K562 (cell line): Measurements from ENCODE around the gene EEF1AKMT4. TPM values are rescaled to one million over a fixed set of nuclear protein-coding genes. Genes with fewer than 3 reads are reported as not detected.

Experiments used
- BMI1 ChIP-seq: fragments of 150-350 bp; IDR thresholded peaks from 2 replicates; pipeline ENCODE4 v1.6.1; 2014; ENCODE audit warnings: low read length
- CREM ChIP-seq: IDR thresholded peaks from 2 replicates; pipeline ENCODE4 v1.6.1; 2014; ENCODE audit warnings: antibody characterized with exemption, low read depth
- FOS ChIP-seq: IDR thresholded peaks from 3 replicates; pipeline ENCODE4 v1.6.1; 2011; ENCODE audit not compliant: insufficient read length; ENCODE audit errors: extremely low read depth
- FOXP1 ChIP-seq: sonication (generic); formaldehyde crosslinking; IDR thresholded peaks from 2 replicates; pipeline ENCODE4 v1.8.0; 2022; ENCODE audit warnings: mild to moderate bottlenecking, missing genetic modification reagents
- GTF2F1 ChIP-seq: IDR thresholded peaks from 2 replicates; pipeline ENCODE4 v1.6.1; 2011; ENCODE audit warnings: low read depth, low read length, improper control_type of control experiment
- LARP7 ChIP-seq: fragments of 450-650 bp; IDR thresholded peaks from 2 replicates; pipeline ENCODE4 v1.6.1; 2016
- MXI1 ChIP-seq: IDR thresholded peaks from 2 replicates; pipeline ENCODE4 v1.6.1; 2011; ENCODE audit warnings: low read depth, mild to moderate bottlenecking, improper control_type of control experiment, low read length
- MYC ChIP-seq, 2 experiments: fragments of 250-450 bp in 1 of 2; sonication (Bioruptor Pico) in 1 of 2; IDR thresholded peaks; 2 replicates each; pipeline versions ENCODE4 v1.5.1 to v1.6.1; 2012 to 2021; ENCODE audit warnings: low read depth in 2 of 2, borderline replicate concordance in 1 of 2, improper control_type of control experiment in 1 of 2, low read length in 1 of 2, mild to moderate bottlenecking in 1 of 2, moderate library complexity in 1 of 2
- NFE2L1 ChIP-seq: fragments of 450-650 bp; IDR thresholded peaks from 2 replicates; pipeline ENCODE4 v1.6.1; 2016; ENCODE audit warnings: missing genetic modification characterization, low read depth, mild to moderate bottlenecking, missing compliant biosample characterization, moderate library complexity, borderline replicate concordance
- NFIC ChIP-seq: fragments of 450-650 bp; IDR thresholded peaks from 2 replicates; pipeline ENCODE4 v1.6.1; 2017; ENCODE audit warnings: mild to moderate bottlenecking, inconsistent platforms
- SOX6 ChIP-seq: fragments of 450-650 bp; IDR thresholded peaks from 2 replicates; pipeline ENCODE4 v1.6.1; 2014; ENCODE audit warnings: mild to moderate bottlenecking
- ZFPM2 ChIP-seq: fragments of 250-450 bp; sonication (Bioruptor Pico); IDR thresholded peaks from 2 replicates; pipeline ENCODE4 v1.5.1; 2022; ENCODE audit warnings: mild to moderate bottlenecking
- ZNF133 ChIP-seq: fragments of 250-450 bp; sonication (Bioruptor Pico); IDR thresholded peaks from 2 replicates; pipeline ENCODE4 v1.4.0; 2020; ENCODE audit warnings: mild to moderate bottlenecking
- ZNF212 ChIP-seq: fragments of 450-650 bp; formaldehyde crosslinking; IDR thresholded peaks from 2 replicates; pipeline ENCODE4 v1.4.0; 2020; ENCODE audit warnings: mild to moderate bottlenecking
- ZNF282 ChIP-seq: sonication (generic); formaldehyde crosslinking; IDR thresholded peaks from 2 replicates; pipeline ENCODE4 v1.8.1; 2023; ENCODE audit warnings: missing genetic modification reagents
- ZNF561 ChIP-seq: fragments of 450-650 bp; formaldehyde crosslinking; conservative IDR thresholded peaks from 2 replicates; pipeline ENCODE4 v1.4.0; 2020; ENCODE audit warnings: mild to moderate bottlenecking, moderate library complexity
- ZNF584 ChIP-seq: fragments of 200-800 bp; sonication (Bioruptor generic); IDR thresholded peaks from 2 replicates; pipeline ENCODE4 v1.6.1; 2016; ENCODE audit warnings: low read depth, mild to moderate bottlenecking, missing genetic modification characterization, missing compliant biosample characterization
- ZNF764 ChIP-seq: fragments of 250-450 bp; sonication (Bioruptor Pico); IDR thresholded peaks from 2 replicates; pipeline ENCODE4 v1.4.0; 2020; ENCODE audit warnings: low read depth, mild to moderate bottlenecking, moderate library complexity
- polyA plus RNA-seq, 8 experiments: library from polyadenylated mRNA; depleted of rRNA in 4 of 8; stranded (reverse) in 5 of 8; unstranded in 3 of 8; fragments of >200 nt; fragmentation: Nextera tagmentation in 2 of 8; fragmentation: Illumina TruSeq in 1 of 8; extraction: Ambion mirVana in 2 of 8; extraction: Trizol in 1 of 8; gene quantifications; 2 replicates each; pipeline versions ENCODE4 v1.2.1 to v1.2.3, GENCODE V29; 2011 to 2014; ENCODE audit warnings: inconsistent platforms in 1 of 8, missing spikeins in 1 of 8
- total RNA-seq, 7 experiments: library from RNA; depleted of rRNA in 6 of 7; stranded (reverse); fragments of >200 nt in 6 of 7; fragmentation: Illumina TruSeq in 2 of 7; extraction: Trizol in 2 of 7; gene quantifications; 2 replicates each; pipeline versions ENCODE4 v1.2.1 to v1.2.3, GENCODE V29; 2011 to 2021; ENCODE audit warnings: low replicate concordance in 1 of 7
- TF ChIP-seq, protein P1 (sequence below): sonication (generic); formaldehyde crosslinking; IDR thresholded peaks from 2 replicates; pipeline ENCODE4 v1.8.0; 2022; ENCODE audit warnings: mild to moderate bottlenecking, missing genetic modification reagents
- TF ChIP-seq, protein P2 (sequence below): fragments of 200-800 bp; sonication (Bioruptor generic); IDR thresholded peaks from 2 replicates; pipeline ENCODE4 v1.6.1; 2017; ENCODE audit warnings: missing genetic modification characterization, missing compliant biosample characterization
- TF ChIP-seq, protein P3 (sequence below): fragments of 450-650 bp; formaldehyde crosslinking; IDR thresholded peaks from 2 replicates; pipeline ENCODE4 v1.4.0; 2020; ENCODE audit warnings: mild to moderate bottlenecking, moderate library complexity
- TF ChIP-seq, protein P4 (sequence below): fragments of 450-650 bp; IDR thresholded peaks from 2 replicates; pipeline ENCODE4 v1.6.1; 2016; ENCODE audit warnings: low read depth, mild to moderate bottlenecking, moderate library complexity
- TF ChIP-seq, protein P5 (sequence below): fragments of 250-450 bp; sonication (Bioruptor Pico); IDR thresholded peaks from 2 replicates; pipeline ENCODE4 v1.8.0; 2021; ENCODE audit warnings: borderline replicate concordance, mild to moderate bottlenecking, moderate library complexity; ENCODE audit not compliant: poor library complexity, severe bottlenecking

The EEF1AKMT4 gene
- total and polyA plus RNA-seq, 9 of the 15 experiments (the other 6 are each of a cell fraction or from before 2014, with no cell fraction given): 10.3 to 49.4 (median 18.9) TPM

DNA sequence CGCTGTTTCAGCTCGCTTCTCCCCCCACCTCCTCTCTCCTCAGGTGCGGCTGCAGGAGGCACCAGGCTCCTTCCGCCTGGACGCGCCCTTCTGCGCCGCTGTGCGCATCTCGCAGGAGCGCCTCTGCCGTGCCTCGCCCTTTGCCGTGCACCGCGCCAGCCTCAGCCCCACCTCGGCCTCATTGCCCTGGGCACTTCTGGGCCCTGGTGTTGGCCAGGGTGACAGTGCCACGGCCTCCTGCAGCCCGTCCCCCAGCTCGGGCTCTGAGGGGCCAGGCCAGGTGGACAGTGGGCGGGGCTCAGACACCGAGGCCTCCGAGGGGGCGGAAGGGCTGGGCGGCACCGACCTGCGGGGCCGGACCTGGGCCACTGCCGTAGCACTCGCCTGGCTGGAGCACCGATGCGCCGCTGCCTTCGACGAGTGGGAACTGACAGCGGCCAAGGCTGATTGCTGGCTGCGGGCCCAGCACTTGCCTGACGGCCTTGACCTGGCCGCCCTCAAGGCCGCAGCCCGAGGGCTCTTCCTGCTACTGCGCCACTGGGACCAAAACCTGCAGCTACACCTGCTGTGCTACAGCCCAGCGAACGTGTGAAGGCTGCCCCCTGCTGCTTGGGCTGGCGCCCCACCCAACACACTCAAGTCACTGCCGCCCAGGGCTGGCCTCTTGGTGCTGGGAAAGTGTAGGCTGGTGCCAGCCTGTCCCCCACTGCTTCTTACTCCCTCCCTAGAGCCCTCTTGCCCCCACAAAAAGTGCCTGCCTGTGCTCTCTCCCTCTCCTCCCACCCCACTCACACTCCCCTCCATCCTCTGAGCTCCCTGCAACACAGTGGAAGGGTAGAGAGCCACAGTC lies 7.8 kb upstream of the EEF1AKMT4 start (continued):
- TF ChIP-seq MXI1 (no peak), FOS (no peak), ZNF561 (CRISPR knock-in tag) (no peak), CREM (peak; percentile 43; the same call in 1 of the 2 replicates), ZNF764 (CRISPR knock-in tag) (no peak), ZNF133 (CRISPR knock-in tag) (no peak), NFE2L1 (tag) (no peak), ZNF212 (CRISPR knock-in tag) (no peak), LARP7 (no peak), ZFPM2 (CRISPR knock-in tag) (no peak), BMI1 (no peak), ZNF282 (CRISPR knock-in tag) (no peak), FOXP1 (CRISPR knock-in tag) (no peak), MYC (IDR thresholded peaks at IDR 0.05; ENCODE audit: low read depth, low read length) (no peak), MYC (CRISPR knock-in tag; IDR thresholded peaks at IDR 0.05; ENCODE audit: borderline replicate concordance, low read depth) (no peak), NFIC (peak; percentile 82), ZNF584 (CRISPR knock-in tag) (no peak), SOX6 (no peak), GTF2F1 (no peak)
- TF ChIP-seq, protein P1, sequence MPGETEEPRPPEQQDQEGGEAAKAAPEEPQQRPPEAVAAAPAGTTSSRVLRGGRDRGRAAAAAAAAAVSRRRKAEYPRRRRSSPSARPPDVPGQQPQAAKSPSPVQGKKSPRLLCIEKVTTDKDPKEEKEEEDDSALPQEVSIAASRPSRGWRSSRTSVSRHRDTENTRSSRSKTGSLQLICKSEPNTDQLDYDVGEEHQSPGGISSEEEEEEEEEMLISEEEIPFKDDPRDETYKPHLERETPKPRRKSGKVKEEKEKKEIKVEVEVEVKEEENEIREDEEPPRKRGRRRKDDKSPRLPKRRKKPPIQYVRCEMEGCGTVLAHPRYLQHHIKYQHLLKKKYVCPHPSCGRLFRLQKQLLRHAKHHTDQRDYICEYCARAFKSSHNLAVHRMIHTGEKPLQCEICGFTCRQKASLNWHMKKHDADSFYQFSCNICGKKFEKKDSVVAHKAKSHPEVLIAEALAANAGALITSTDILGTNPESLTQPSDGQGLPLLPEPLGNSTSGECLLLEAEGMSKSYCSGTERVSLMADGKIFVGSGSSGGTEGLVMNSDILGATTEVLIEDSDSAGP (CRISPR knock-in tag): no peak
- TF ChIP-seq, protein P2, sequence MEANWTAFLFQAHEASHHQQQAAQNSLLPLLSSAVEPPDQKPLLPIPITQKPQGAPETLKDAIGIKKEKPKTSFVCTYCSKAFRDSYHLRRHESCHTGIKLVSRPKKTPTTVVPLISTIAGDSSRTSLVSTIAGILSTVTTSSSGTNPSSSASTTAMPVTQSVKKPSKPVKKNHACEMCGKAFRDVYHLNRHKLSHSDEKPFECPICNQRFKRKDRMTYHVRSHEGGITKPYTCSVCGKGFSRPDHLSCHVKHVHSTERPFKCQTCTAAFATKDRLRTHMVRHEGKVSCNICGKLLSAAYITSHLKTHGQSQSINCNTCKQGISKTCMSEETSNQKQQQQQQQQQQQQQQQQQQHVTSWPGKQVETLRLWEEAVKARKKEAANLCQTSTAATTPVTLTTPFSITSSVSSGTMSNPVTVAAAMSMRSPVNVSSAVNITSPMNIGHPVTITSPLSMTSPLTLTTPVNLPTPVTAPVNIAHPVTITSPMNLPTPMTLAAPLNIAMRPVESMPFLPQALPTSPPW (CRISPR knock-in tag): no peak
- TF ChIP-seq, protein P3, sequence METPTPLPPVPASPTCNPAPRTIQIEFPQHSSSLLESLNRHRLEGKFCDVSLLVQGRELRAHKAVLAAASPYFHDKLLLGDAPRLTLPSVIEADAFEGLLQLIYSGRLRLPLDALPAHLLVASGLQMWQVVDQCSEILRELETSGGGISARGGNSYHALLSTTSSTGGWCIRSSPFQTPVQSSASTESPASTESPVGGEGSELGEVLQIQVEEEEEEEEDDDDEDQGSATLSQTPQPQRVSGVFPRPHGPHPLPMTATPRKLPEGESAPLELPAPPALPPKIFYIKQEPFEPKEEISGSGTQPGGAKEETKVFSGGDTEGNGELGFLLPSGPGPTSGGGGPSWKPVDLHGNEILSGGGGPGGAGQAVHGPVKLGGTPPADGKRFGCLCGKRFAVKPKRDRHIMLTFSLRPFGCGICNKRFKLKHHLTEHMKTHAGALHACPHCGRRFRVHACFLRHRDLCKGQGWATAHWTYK (CRISPR knock-in tag): no peak
- TF ChIP-seq, protein P4, sequence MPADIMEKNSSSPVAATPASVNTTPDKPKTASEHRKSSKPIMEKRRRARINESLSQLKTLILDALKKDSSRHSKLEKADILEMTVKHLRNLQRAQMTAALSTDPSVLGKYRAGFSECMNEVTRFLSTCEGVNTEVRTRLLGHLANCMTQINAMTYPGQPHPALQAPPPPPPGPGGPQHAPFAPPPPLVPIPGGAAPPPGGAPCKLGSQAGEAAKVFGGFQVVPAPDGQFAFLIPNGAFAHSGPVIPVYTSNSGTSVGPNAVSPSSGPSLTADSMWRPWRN: no peak
- TF ChIP-seq, protein P5, sequence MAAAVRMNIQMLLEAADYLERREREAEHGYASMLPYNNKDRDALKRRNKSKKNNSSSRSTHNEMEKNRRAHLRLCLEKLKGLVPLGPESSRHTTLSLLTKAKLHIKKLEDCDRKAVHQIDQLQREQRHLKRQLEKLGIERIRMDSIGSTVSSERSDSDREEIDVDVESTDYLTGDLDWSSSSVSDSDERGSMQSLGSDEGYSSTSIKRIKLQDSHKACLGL (CRISPR knock-in tag): no peak
